ENCODE results near the gene HCN2.
A peak's percentile ranks its signal among the peaks of the same experiment; 100 is the strongest.

Gene HCN2

GRCh38 chr19:664913-665443 lies 75.3 kb downstream of the HCN2 start:
- Histone ChIP-seq H3K27me3 (ENCODE audit: control insufficient read depth in 2 of 2, insufficient read depth in 2 of 2, low read length in 2 of 2) (no peaks in the 10 kb centered on the region), H3K9ac (ENCODE audit: low read depth in 1 of 2, low read length in 2 of 2) (peak overlapping the region; percentile 24 to 61), H3K4me1 (ENCODE audit: control insufficient read depth in 2 of 2, insufficient read depth in 2 of 2, low read length in 2 of 2) (peaks cover 30 to 35% of the 10 kb centered on the region in 2 donors), H3K4me3 (ENCODE audit: low read length in 2 of 2) (peak overlapping the region; percentile 48 to 65), H3K27ac (ENCODE audit: low read depth in 2 of 2, low read length in 2 of 2) (no peak overlapping the region), H3K9me3 (ENCODE audit: control insufficient read depth in 2 of 2, low read length in 2 of 2) (no peaks in the 10 kb centered on the region), H3K36me3 (ENCODE audit: control insufficient read depth in 2 of 2, insufficient read depth in 2 of 2, low read length in 2 of 2) (no peaks in the 10 kb centered on the region)
